Measurements from ENCODE around the gene ZMIZ2. TPM values are rescaled to one million over a fixed set of nuclear protein-coding genes. Genes with fewer than 3 reads are reported as not detected.

Gene ZMIZ2
- total and polyA plus RNA-seq, 2 of the 8 experiments (the other 6 are each of a cell fraction or from before 2014, with no cell fraction given) = 24.4 to 66.4 TPM

DNA sequence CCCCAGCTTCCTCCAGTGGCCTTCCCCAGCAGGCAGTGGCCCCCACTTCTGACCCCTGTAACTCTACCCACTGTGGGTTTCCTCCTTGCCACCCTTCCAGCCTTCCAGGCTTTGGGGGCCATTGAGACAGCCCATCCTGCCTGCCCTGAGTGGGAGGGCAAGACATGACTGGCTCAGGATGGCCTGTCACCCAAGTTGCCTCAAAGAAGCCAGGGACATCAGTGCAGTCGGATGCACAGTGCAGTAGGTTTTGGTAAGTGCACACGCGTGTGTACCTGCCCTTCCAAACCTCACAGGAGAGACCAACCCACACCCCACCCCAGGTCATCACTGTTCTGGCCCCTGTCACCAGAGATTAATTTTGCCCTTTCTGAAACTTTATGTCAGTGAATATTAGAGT is 22.7 kb downstream of the ZMIZ2 start:
- TF ChIP-seq CBX5 (IDR thresholded peaks at IDR 0.05; ENCODE audit: low read depth, low read length) = no peak
- TF ChIP-seq POLR2AphosphoS5 (IDR thresholded peaks at IDR 0.05; ENCODE audit: low read depth, low read length) = 0 out of 2 replicates have a peak, but pooled peaks have one; percentile 38
- FAIRE-seq (no peak), DNase-seq (ENCODE audit: low read depth in 1 of 2, low spot score in 2 of 2) (no peak)
- Histone ChIP-seq H3K79me1 (ENCODE audit: low read depth, low read length) (no peaks in the 10 kb centered on the region; the same call in 1 of the 2 replicates), H3K27me3 (replicated peaks in 1 of 4; ENCODE audit: control insufficient read depth in 3 of 4, extremely low read depth in 1 of 4, insufficient read depth in 3 of 4, low read length in 3 of 4) (no peaks in the 10 kb centered on the region), H3K27ac (ENCODE audit: low read depth, low read length) (no peak overlapping the region), H2BK20ac (ENCODE audit: low read length) (no peak overlapping the region), H3K9me3 (ENCODE audit: insufficient read depth in 2 of 2, low read depth in 1 of 2, low read length in 1 of 2) (no peaks in the 10 kb centered on the region; a peak in 1 of 4 replicates), H2BK15ac (ENCODE audit: low read length) (no peak overlapping the region), H4K8ac (ENCODE audit: extremely low read depth, insufficient read depth, low read length) (no peak overlapping the region), H3K18ac (ENCODE audit: extremely low read depth, low read length) (no peak overlapping the region), H3K4me3 (ENCODE audit: extremely low read depth in 1 of 4, insufficient read depth in 2 of 4, low read depth in 3 of 4, low read length in 4 of 4) (no peak overlapping the region), H2AK5ac (ENCODE audit: low read depth, low read length) (no peak overlapping the region), H2BK5ac (ENCODE audit: low read depth, low read length) (no peak overlapping the region), H2BK120ac (replicated peaks; ENCODE audit: low read depth, low read length) (no peak overlapping the region), H3K4me2 (ENCODE audit: insufficient read depth in 1 of 2, low read depth in 2 of 2, low read length in 2 of 2) (no peak overlapping the region), H4K91ac (replicated peaks; ENCODE audit: insufficient read length, low read length) (no peak overlapping the region), H3K23ac (ENCODE audit: insufficient read length) (no peak overlapping the region), H4K5ac (ENCODE audit: insufficient read length, low read depth, low read length) (no peak overlapping the region), H3K14ac (ENCODE audit: insufficient read length) (no peak overlapping the region), H3K79me2 (ENCODE audit: control insufficient read depth in 1 of 2, insufficient read depth in 2 of 2, low read length in 2 of 2) (no peaks in the 10 kb centered on the region), H2AFZ (ENCODE audit: low read length) (no peak overlapping the region), H4K20me1 (replicated peaks in 1 of 2; ENCODE audit: control insufficient read depth in 1 of 2, insufficient read depth in 2 of 2, low read length in 2 of 2) (peaks cover 0 to 5% of the 10 kb centered on the region in 2 experiments), H2BK12ac (ENCODE audit: low read depth, low read length) (no peak overlapping the region), H3K36me3 (ENCODE audit: control insufficient read depth in 2 of 4, insufficient read depth in 4 of 4, low read length in 3 of 4) (peaks cover 6 to 16% (median 12%) of the 10 kb centered on the region in 4 experiments; a peak in 6 of 8 replicates), H3K23me2 (ENCODE audit: low read depth, low read length) (no peaks in the 10 kb centered on the region), H3K9ac (replicated peaks in 1 of 4; ENCODE audit: extremely low read depth in 1 of 4, low read depth in 3 of 4, low read length in 3 of 4) (no peak overlapping the region), H3K4me1 (replicated peaks in 1 of 4; ENCODE audit: control insufficient read depth in 3 of 4, insufficient read depth in 4 of 4, low read length in 3 of 4) (peaks cover 0 to 4% (median 0%) of the 10 kb centered on the region in 4 experiments; a peak in 1 of 7 replicates), H3K56ac (replicated peaks; ENCODE audit: insufficient read length, low read depth, low read length) (no peak overlapping the region), H3K4ac (replicated peaks; ENCODE audit: insufficient read length, low read depth, low read length) (no peak overlapping the region)
- ChIA-PET CTCF (ENCODE audit: partially characterized antibody) (interaction anchor here (0.8 to 1.6 kb wide), 5 partner anchors 75 to 421 kb away, joined by 3 read pairs; no protein-coding TSS in a partner anchor), POLR2A (ENCODE audit: partially characterized antibody) (interaction anchor here (1.0 to 7.7 kb wide), 8 partner anchors 11 to 197 kb away, joined by 3 to 30 read pairs (median 8); partner anchors contain the start of genes DDX56, H2AZ2, PPIA and ZMIZ2)
- 48% methylated on average over 3 of the region's 3 CpGs; no CpG with 5 or more reads in 1 of the 2 experiments for WGBS, 2 experiments (ENCODE audit: extremely low coverage in 1 of 2, insufficient coverage in 1 of 2, insufficient read length in 1 of 2, insufficient replicate concordance in 2 of 2, low coverage in 1 of 2, low lambda C conversion rate in 2 of 2, missing lambda C conversion rate in 1 of 2)

All from H1 (cell line).